Superior temporal gyrus (tissue), 1 donor: ENCODE measurements around the gene SCAMP2.

Source experiments
- DNase-seq: peaks from one replicate; pipeline ENCODE4 v3.0.0-alpha.2; 2016; ENCODE audit errors: extremely low spot score

SCAMP2 gene

GRCh38 chr15:74798388-74799254, 74.5 kb downstream of the SCAMP2 start:
- no peak for DNase-seq

GRCh38 chr15:74795966-74796625, 77.1 kb downstream of the SCAMP2 start:
- DNase-seq: no peak

- DNase-seq: no peak
Observed at GRCh38 chr15:74794970-74795349, 78.2 kb downstream of the SCAMP2 start.

- no peak for DNase-seq
Observed at GRCh38 chr15:74794248-74794969, 78.8 kb downstream of the SCAMP2 start.
